DMS153 treated with DMSO at 0.1 percent for 48 hours (cell line): ENCODE data around the gene LAMA3.
"Not testable (repeated sequence)": the region's sequence is repeated elsewhere in the genome, so short reads cannot be mapped to it uniquely, and the experiment has no call there.

Source experiments
- DNase-seq: peaks from one replicate; lab custom pipeline; 2025; ENCODE audit not compliant: unreplicated experiment; lab: John Stamatoyannopoulos, UW

LAMA3 gene

DNA sequence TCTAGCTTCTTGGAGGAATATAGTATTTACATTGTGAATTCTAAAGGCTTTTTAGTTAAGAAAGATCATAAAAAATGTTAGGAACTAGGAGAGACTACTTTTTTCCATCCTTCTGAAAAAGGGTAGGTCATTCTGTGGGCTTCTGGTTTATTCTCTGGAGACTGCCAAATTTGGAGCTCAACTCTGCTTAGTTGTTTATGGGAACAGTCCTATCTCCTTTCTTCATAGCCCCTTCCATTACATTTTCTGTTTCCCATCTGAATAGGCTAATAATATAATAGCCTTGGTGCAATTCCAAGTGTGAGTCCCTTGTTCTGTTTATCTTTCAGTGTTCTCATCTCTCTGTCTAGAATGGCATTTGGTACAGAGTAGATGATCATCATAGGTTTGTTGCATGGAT is 15.6 kb downstream of the LAMA3 start:
- DNase-seq = no peak

DNA sequence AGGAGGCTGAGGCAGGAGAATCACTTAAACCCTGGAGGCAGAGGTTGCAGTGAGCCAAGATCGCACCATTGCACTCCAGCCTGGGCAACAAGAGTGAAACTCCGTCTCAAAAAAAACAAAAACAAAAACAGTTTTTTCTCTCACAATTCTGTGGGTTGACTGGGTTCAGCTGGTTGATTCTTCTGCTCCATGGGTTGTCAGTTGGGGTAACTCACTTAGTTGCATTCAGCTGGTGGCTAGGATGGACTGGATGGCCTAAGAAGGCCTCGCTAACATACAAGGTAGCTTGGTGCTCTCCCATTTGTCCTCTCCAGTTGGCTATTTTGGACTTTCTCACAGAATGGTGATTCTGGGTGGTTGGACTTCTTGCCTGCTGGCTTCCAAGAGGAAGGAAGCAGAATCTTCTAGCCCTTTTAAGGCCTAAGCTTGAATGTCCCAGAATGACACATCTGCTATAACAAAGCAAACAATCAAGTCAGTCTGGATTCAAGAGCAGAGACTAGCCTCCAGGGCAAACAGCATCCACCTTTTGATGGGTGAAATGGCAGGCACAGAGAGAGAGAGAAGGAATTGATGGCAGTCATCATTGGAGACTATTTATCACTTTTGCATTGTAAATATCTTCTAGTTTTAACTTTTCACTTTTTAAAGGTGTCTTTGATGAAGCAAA is 17.9 kb downstream of the LAMA3 start:
- DNase-seq = no peak

GRCh38 chr18:23710068-23710527 is 20.8 kb downstream of the LAMA3 start:
- DNase-seq = no peak

- no peak for DNase-seq
Measured at GRCh38 chr18:23710946-23711345, 21.7 kb downstream of the LAMA3 start.

GRCh38 chr18:23711426-23711825 is 22.2 kb downstream of the LAMA3 start:
- DNase-seq = no peak

GRCh38 chr18:23712445-23712844 is 23.2 kb downstream of the LAMA3 start:
- DNase-seq = no peak

GRCh38 chr18:23714576-23714975 is 25.3 kb downstream of the LAMA3 start:
- DNase-seq = no peak

- not testable (repeated sequence) for DNase-seq
Measured at GRCh38 chr18:23716079-23716478, 26.8 kb downstream of the LAMA3 start.

GRCh38 chr18:23716516-23716915 is 27.3 kb downstream of the LAMA3 start:
- no peak for DNase-seq

DNA sequence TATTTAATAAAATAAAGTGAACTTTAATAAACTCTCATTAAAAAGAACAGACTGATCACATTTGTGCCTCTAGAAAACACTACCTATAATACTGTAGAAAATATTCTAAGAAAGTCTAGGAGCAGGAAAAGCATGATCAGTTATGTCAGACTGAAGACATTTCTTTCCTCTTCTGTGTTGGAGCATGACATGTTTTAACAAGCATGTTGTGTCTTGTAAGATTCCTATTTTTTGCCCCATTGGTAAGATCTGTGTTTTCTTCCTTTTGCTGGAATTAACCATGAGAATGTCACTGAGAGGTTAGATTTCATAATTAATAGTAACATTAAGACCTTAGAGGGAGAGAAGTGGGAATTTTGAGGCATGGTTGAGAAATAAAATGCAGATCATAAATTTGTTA is 27.7 kb downstream of the LAMA3 start:
- DNase-seq = no peak

DNA sequence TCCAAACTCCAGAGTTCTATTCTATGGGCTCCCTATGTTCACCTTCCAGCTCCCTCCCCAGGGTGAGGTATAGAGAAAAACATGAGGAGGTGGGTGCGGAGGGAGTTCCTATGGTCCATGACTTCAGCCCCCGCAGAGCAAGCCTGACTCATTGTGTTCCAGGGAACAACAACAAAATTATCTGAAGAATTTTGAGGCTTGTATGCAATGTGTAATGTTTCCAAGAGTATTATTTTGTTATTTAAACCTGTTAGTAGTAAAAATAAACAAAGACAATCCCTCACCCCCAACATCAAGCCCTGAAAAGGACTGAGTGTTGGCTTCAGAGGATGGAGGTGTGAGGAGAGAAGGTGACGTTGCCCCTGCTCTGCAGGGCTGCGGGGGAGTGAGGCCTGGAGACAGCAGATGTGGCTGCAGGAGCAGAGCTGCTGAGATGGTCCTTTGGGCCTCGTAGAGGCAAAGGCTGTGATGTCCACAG is 29.0 kb downstream of the LAMA3 start:
- DNase-seq = no peak

GRCh38 chr18:23718731-23719130 is 29.5 kb downstream of the LAMA3 start:
- DNase-seq = no peak

- no peak for DNase-seq
Measured at GRCh38 chr18:23719634-23720201, 30.5 kb downstream of the LAMA3 start.

DNA sequence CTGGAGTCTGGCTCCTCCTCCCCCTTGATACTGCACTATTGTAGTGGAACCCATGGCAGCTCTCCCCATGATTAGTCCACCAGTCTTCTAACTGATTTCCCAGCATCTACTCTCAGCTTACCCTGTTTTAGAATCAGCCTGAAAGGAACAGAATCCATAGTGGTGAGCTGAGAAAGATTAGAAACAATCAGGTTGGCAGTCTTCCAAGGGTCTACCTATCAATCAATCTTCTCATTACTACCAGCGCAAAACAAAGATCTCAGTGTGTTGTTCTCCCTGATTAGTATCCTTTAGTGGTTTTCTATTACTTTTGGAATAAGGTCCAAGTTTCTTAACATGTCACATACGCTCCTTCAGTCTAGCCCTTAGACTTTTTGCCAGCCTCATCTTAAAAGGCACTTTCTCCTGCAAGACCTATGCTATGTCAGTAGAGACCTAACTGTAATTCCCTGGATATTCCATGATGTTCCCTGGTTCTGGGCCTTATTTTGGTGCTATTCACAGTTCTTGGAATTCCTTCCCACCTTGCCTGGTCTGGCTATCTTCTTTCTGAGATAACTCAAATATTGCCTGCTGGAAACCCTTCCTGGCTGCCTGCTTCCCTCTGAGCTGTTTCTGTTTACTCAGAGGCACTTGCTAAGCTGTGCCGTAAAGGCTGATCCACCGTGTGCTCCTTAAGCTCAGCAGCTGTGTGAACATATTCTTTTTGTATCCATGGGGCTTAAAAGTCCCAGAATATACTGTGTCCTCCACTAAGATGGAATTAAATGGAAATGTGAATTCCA is 32.6 kb downstream of the LAMA3 start:
- DNase-seq = no peak

DNA sequence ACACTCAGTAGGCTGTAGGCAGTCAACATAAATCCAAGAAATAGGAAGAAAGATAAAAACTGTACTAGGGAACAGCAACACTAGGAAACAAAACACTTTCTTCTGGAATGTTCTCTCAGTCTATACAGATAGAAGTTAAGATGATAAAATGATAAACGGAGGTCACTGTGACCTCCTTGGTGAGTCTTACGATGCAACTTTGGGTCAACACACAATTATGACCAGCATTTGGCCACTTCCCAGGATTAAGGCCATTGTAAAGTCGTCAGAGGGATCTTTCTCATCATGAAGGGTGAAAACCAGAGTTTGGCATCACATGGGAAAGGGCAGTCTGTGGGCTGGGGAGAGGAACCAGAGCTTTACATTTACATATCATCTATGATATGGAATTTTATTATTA is 33.4 kb downstream of the LAMA3 start:
- no peak for DNase-seq

GRCh38 chr18:23723121-23723520 is 33.9 kb downstream of the LAMA3 start:
- DNase-seq = no peak

DNA sequence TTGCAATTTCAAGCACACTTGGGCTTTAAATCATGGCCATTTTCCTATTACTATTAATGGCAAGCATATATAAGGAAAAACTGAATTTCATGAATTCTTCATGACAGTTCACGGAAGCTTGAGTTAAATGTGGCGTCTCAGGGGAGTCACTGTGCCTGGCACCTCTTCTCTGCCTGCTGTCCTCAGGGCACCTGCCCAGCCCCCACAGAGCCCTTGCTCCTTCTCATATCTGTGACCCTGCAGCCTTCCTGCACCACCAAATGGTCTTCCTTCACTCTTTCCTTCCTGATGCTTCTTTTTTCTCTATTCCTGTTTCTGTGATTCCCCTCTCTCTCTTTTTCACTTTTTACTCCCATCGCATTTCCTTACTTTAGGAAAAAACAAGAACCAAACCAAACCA is 35.4 kb downstream of the LAMA3 start:
- DNase-seq = no peak

DNA sequence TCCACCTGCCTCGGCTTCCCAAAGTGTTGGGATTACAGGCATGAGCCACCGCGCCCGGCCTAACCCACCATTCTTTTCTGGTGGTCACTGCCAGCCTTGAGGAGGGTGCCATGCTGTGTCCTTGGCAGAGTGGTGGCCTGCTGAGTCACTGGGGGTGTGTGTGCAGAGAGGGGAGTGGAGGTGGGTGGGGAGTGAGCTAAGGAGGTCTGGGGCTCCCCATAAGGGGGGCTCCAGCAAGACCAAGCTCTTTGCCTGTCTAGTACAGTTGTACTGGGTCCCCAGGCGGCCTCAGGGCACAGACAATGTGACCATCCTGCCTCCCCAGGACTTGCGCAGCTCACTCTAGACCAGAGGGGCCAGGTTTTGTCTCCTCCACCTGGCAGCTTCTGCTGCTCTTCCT is 36.1 kb downstream of the LAMA3 start:
- DNase-seq = no peak

DNA sequence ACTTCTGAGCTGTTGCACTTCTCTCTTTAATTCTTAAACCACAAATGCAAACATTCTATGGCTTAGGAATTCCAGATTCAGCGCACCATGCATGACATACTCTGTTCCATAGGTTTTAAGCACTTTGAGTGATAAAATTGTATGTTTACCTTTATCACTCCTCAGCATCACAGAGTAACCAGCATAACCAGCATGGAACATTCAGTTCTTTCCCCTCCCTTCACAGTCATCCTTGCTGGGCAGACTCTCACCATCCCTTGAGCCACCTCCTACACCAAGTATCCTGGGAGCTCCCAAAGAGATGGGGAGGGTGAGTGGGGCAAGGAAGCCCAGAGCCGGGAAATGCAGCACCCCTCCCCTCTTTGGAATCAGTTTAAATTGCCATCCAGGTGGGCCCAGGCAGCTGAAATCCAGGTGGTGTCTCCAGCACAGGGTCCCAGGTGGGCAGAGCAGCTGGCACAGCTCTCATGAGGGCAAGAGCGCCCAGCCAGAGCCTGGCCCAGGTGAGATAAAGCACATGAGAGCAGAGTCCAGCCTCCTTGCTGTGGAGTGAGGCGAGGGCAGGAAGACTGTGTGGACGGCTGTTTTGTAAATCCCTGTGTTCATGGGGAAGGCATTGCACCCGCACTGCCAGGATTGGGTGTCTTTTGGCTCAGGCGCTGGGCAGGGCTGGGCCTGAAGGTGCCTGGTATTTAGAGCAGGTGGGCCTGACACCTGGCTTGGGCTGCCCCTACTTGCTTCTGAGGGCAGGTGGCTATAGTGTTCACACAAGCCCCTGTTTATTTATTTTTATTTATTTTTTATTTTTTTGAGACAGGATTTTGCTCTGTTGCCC is 36.8 kb downstream of the LAMA3 start:
- no peak for DNase-seq

DNA sequence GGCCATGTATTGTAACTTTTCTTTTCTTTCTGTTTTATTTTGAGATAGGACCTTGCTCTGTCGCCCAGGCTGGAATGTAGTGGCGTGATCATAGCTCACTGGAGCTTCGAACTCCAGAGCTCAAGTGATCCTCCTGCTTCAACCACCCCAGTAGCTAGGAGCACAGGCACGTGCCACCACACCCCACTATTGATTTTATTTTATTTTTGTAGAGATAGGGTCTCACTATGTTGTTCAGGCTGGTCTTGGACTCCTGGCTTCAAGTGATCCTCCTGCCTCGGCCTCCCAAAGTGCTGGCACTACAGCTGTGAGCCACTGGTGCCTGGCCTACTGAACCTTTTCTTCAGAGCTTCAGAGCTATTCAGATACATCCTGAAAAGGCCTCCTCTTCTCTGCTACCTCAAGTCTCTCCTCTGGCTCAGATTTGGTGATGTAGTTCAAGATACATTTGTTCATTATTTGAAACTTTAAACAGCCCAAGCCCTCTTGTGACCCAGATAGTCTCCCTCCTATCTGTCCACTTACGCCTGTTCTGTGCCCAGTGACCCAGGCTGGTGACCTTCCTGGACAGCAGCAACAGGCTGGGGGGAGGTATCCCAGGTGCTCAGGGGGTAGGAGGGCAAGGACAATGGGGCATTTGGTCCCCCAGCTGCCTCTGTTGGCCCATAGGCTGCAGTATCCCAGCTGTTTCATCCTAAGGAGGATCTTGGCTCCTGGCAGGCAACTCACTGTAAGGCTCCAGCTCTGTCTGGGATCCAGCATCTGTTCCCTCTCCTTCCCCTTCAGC is 38.6 kb downstream of the LAMA3 start:
- no peak for DNase-seq
